ENCODE data around the gene NPC1.
"Not testable (repeated sequence)": the region's sequence is repeated elsewhere in the genome, so short reads cannot be mapped to it uniquely, and the experiment has no call there.

Gene NPC1

DNA sequence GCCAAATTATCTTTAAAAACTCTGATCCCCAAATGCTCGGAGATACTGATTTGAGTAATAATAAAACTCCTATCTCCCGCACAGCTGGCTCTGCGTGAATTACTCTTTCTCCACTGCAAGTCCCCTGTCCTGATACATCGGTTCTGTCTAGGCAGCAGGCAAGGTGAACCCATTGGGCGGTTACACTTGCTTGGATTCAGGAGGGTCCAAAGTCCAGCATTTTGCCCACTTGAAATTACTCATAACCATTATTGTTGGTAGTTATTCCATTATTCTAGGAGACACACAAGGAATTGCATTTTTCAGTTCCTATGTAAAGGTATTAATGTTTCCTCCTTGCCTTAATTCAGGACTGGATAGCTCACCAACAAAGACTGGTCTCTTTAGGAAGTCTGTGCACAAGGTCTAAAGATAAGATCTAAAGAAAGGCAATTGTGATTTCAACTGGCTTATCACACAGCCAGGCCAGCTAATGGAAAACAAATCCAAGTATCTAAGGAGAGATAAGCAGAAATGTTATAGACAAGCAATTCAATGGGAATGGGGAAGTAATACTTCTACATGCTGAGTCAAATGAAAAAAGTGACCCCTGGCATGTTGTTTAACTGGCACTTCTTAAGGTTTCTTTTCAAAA, 23.2 kb upstream of the NPC1 start:
- no peak for DNase-seq (ENCODE audit: low read depth)

DNA sequence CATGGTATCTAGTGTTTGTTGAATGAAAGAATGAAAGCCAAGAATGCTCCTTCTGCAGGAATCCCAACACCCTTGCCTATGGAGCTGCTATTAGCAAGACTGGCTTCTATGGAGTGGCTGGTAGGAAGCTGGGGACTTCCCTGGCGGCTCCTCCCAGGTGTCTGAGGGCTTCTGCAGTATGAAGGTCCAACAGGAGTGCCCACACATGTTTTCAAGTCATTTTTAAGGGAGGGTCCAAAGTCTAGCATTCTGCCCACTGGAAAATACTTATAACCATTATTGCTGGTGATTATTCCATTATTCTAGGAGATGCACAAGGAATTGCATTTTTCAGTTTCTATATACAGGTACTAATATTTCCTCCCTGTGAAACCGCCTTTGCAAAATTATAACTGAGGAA, 21.9 kb upstream of the NPC1 start:
- no peak for DNase-seq (ENCODE audit: low read depth)

DNA sequence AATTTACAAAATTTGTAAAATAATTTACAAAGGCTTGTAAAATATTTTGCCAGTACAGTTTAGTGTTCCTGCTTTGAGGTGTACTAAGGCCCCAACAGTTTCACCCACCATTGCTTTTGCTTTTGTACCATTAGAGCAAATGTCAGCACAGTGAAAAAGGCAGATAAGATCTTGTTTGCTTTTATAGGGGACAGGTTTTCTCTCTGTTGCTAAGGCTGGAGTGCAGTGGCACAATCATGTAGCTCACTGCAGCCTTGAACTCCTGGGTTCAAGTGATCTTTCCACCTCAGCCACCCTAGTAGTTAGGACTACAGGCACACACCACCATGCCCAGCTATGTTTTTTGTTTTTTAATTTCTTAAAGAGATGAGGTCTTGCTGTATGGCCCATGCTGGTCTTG, 19.6 kb upstream of the NPC1 start:
- no peak for DNase-seq (ENCODE audit: low read depth)

DNA sequence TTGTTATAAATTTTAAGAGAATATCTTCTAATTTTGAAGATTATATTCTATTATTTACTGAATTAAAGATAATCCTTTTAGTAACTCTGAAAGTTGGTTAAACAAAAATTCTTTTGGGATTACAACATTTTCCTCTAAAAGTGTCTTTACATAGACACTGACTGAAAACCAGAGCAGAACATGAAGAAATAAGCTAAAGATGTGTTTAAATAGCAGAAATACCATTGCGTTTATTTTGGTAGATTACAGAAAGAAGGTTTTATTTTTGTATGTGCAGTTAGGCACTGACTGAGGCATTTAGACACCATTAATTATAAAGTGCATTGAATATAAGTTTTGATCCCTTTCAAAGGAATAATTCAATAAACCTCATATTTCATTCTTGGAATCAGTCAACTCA, 13.5 kb upstream of the NPC1 start:
- no peak for DNase-seq (ENCODE audit: low read depth)

DNA sequence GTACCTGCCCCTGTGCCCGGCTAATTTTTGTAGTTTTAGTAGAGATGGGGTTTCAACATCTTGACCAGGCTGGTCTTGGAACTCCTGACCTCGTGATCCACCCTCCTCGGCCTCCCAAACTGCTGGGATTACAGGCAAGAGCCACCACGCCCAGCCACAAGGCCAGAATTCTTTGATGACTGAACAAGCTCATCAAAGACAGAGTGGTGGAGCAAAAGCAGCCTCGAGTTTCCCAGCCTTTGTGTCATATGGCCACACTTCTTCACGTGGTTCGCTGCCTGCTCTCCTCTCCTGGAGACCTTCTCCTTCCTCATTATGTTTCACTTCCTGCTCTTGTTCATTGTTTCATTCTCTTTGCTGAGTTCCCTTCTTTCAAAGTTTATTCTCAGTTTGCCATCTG, 9.9 kb upstream of the NPC1 start:
- DNase-seq (ENCODE audit: low read depth), result no peak

DNA sequence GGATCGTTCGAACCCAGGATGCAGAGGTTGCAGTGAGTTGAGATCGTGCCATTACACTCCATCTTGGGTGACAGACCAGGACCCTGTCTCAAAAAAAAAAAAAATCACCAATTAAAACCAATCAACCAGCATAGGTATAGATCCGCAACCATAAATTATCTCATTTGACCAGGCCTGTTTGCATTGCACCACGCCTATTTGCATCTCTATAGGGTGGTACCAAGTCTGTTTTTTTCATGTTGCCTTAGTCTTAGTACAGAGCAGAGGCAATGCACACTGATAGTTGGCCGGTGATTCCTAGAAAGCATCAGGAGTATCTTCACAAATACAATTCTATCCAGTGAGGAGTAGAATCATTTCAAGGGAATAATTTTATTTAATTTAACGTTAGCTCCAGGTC, 9.3 kb upstream of the NPC1 start:
- no peak for DNase-seq (ENCODE audit: low read depth)

DNA sequence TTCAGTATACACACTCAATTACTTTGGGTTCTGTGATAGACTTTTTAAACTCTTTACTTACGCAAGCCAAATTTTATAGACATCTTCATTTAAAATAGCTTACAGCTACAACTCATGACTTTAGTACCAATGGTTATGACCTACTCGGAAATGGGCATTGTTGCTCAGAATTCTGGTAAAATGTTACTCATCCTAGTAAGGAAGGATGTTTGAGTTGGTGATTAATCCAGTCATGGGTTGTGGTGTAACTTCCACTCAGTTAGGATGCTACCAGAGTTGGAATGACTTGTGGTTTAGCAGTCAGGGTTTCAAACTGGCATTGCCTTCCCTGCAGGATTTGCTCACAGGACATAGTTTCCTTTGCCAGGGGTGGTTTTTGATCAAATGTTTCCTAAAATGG, 7.4 kb upstream of the NPC1 start:
- DNase-seq (ENCODE audit: low read depth), result peak; percentile 97

DNA sequence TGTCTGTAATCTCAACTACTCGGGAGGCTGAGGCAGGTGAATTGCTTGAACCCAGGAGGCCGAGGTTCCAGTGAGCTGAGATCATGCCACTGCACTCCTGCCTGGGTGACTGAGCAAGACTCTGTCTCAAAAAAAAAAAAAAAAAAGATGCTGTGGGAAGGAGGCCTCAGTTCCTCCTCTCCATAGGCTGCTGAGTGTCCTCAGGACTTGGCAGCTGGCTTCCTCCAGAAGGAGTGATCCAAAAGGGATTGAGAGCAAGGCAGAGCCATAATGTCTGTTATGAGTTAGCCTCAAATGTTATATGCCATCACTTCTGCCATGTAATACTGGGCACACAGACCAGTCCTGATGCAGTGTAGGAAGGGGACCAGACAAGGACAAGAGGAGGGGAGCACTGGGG, 6.6 kb upstream of the NPC1 start:
- DNase-seq (ENCODE audit: low read depth), result no peak

DNA sequence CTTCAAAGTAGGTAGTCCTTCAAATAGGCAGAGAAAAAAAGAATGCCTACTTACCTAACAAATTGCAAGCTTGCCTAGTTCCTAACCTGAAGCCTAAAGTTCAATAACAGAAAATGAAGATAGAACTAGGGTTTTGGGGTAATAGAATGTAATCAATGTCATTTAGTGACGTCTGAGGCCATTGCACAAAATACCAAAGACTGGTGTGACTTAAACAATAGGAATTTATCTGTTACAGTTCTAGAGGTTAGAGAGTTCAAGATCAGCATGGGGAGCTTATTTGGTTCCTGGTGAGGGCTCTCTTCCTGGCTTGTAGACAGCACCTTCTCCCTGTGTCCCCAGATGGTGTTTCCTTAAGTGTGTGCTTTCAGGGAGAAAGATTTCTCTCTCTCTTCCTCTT, 4.7 kb upstream of the NPC1 start:
- peak; percentile 81 for DNase-seq (ENCODE audit: low read depth)

DNA sequence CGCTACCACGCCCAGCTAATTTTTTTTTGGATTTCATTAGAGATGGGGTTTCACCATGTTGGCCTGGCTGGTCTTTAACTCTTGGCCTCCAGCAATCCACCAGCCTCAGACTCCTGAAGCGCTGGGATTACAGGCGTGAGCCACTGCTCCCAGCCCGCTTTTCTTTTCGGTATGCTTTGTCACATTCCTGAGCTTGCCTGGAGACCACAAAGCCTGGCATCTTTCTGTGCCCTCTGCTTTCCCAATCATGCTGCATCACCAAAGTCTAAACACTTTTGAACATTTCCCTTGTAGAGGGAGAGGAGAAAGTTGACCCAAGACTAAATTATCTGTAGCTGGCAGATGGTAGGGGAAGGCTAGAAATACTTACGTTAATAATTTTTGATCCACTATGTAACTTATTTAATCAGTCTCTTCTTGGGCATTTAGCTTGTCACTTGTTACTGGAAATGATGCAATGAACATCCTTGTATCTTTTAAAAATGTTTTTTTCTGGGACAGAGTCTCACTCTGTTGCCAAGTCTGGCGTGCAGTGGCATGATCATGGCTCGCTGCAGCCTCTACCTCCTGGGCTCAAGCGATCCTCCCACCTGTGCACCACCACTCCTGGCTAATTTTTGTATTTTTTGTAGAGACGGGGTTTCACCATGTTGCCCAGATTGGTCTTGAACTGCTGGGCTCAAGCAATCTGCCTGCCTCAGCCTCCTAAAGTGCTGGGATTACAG, 2.7 kb upstream of the NPC1 start:
- peak; percentile 49 for DNase-seq (ENCODE audit: low read depth)

DNA sequence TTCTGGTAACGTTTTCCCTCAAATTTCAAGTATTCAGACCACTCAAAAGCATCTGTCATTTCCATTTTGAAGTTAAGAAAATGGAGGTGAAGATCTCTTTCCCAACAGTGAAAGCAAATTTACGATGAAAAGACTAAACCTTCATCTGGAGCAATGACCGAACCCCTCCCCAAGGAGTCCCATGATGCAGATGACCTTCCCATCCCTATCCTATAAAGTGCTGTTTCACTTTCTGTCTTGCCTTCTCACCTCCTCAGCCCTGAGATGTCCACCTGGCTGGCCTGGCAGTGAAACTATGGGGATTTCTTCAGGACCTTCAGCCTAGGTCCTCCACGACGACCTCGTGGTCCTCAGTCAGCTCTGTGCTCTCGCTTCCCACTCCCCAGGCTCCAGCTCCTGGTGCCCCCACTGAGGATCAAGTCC, 925 bp upstream of the NPC1 start:
- DNase-seq (ENCODE audit: low read depth), result no peak

DNA sequence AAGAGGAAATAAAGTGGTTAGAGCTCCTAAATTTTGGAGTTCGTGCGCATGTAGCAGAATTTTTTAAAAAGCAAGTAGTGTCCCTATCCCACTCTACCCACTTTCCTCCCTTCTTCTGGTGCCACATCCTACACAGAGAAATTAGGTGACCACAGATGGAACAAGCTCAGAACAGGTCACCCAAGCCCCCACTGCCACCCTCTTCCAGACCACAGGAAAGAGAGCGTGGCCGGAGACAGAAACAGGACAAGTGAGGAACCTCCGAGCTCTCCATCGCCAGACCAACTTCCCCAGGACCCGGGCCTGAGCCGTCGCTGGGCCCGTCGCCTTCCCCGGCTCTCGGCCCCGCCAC, 433 bp downstream of the NPC1 start:
- no peak for DNase-seq (ENCODE audit: low read depth)

DNA sequence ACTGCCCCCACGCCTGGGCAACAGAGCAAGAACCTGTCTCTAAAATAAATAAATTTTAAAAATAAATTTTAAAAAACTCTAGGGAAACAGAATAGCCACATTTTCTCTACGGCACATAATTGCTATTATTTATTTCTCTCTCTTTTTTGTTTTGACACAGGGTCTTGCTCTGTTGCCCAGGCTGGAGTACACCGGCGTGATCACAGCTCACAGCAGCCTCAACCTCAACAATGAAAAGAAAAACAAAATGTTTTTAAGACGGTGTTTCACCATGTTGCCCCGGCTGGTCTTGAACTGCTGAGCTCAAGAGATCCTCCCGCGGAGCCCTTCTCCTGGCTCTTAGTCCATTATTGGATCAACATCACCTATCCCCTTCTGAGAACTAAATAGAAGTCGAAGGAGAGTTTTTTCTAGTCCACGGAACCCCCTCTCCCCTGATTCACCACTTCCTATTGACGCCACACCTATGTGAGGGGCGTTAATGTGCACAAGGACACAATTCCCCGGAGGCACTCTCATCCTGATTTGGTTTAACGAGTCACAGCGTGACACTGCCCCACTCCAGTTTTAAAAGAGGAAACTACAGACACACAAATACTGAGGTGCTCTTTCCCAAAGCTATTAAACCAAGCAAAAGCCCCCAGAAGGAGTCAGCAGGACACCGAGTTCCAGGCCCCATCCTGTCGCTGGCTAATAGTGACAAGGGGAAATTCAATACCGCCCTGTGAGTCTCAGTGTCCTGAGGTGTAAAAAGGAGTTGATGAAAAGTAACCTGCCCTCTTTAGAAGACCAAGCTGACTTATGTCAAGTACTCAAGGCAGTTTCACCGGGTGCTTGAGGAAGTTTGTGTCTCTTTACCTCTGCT, 1.1 kb downstream of the NPC1 start:
- DNase-seq (ENCODE audit: low read depth), result peak; percentile 82

DNA sequence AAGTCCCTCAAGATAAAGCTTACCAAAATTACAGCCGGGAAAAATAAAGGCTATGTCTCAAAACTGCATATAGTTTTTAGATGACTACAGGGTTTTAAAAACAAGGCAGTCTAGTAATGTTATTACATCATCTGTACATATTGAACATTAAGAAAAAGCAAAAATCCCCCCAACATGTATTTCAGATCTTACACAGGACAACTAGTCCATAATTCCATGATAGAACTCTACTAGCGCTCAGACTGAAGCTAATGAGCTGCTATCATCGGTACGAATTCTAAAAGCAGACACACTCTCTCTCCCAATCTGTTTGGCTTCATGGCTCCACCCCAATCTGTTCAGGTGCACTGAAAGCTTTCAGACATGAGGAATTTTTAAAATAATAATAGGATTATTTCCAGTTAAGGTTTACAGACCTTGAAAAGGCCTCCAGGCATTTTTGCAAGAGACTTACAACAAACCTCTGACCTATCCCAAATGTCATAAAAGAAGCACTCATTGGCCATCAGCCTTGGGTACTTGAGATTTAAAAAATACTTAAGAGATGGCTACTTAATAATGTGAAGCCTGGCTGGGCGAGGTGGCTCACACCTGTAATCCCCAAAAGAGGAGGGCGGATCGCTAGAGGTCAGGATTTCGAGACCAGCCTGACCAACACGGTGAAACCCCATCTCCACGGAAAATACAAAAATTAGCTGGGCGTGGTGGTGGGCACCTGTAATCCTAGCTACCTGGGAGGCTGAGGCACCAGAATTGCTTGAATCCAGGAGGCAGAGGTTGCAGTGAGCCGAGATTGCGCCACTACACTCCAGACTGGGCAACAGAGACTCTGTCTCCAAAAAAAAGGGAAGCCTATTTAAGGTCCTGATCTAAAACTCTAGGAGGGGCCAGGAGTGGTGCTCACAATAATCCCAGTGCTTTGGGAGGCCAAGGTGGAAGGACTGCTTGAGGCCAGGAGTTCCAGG, 2.0 kb downstream of the NPC1 start:
- DNase-seq (ENCODE audit: low read depth), result no peak

DNA sequence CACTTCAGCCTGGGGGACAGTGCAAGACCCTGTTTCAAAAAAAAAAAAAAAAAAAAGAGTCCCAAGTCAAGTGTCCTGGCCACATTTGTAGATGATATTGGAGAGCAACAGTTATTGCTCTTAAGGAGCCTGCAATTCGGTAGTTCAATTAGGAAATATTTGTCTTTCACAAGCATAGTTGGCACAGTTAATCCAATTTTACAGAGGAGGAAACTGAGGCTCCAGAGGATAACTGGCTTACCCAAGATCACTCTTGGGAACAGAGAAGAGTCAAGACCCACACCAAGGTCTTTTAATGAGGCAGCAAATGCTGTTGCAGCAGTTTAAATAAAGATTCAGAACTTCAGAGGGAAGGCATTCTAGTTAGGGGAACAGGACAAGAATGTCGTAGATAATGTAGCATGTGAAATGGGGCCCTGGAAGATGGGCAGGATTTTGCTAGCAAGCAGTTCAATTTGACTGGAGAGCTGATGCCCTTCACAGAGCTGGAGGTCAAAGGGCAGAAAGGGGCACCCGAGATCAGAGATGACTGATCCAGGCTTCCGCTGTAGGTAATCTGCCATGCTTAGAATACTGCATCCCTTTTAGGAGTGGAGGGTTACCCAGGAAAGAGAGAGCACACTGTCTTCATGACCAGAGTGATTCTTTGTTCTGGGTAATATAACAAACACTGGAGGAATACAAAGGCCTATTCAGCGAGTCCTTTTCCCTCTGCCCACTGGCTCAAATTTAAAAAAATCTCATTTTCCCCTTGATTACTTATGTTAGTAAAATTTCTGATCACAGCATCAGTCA, 3.0 kb downstream of the NPC1 start:
- no peak for DNase-seq (ENCODE audit: low read depth)

DNA sequence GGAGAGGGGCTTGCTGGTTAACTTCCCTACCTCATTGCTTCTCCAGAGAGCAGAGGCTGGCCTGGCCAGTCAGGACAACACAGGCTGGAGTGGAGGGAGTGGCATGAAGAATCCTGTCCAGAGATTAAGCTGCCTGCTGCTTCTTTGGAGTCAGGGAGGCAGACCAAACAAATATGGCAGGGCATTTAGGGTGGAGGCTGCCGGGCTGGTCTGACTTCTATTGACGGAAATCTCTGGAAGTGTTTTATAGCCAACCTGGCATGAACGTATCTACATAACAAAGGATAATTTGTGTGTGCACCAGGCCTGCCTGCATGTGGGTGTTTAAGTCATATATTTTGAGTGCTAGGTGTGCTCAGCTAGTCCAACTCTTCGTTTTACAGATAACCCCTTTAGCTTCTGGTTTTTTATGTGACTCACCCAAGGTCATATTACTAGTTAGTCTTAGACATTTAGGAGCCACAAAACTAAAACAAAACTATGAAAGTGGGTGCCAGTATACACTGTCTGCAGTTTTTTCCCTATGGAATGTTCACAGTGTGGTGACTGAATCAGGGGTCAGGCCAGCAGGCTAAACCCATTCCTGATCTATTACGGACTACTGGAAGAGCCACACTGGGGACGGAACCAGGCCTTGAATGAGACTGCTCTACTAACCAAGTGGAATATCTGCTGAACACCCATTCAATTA, 5.5 kb downstream of the NPC1 start:
- peak; percentile 95 for DNase-seq (ENCODE audit: low read depth)

DNA sequence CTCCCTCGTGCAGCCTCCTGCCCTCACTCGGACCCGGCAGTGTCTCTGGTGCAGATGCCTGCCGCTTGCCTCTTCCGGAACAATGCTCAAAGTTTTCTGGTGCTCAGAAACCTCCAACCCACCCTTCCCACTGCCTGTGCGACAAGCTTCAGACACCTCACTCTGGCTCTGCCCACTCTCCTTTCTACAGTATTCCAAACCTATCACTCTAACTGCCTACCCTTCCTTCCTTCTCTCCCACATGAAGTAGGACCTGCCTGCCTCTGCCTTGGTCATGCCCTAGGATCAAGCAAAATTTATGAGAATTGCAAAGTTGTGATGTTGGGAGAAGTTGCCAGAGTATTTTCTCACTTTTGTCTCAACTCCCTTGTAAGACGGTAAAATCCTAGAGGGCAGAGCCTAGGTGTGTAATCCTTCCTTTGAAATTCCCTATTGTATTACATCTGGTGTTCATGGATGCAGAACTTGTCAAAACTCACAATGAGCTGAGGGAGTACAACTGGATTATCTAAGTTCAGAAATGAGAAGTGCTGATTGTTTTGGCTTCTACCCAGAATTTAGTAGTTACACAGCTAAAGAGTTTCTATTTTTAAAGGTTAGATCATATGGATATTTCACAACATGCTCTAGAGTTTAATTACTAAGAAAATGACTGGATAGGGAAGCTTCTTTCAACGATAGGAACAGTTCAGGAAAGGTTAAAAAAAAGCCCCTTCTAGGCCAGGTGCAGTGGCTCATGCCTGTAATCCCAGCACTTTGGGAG, 7.2 kb downstream of the NPC1 start:
- DNase-seq (ENCODE audit: low read depth), result no peak

DNA sequence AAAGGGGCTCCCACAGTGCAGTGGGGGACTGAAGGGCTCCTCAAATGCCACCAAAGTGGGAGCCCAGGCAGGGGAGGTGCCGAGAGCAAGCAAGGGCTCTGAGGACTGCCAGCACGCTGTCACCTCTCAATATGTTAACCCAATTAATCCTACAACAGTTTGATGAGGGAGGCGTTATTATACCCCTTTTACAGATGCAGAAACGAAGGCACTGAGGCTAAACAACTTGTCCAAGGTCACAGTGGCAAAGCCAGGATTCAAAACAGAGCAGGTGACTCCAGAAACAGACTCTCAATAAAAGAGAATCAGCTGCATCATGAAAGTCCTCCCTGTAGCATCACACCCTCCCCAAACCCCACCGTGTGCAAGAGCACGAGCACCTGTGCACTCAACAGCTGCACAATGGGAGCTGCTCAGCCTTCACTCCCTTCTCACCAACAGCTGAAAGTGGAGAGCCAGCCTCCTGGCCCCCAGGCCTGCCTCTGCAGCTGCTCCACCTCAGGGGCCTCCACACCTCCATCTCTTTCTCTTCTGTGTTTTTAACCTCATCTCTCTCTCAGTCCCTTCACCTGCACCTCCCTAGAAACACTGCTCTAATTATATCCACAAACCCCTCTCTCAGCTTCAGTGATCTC, 8.1 kb downstream of the NPC1 start:
- DNase-seq (ENCODE audit: low read depth), result no peak

DNA sequence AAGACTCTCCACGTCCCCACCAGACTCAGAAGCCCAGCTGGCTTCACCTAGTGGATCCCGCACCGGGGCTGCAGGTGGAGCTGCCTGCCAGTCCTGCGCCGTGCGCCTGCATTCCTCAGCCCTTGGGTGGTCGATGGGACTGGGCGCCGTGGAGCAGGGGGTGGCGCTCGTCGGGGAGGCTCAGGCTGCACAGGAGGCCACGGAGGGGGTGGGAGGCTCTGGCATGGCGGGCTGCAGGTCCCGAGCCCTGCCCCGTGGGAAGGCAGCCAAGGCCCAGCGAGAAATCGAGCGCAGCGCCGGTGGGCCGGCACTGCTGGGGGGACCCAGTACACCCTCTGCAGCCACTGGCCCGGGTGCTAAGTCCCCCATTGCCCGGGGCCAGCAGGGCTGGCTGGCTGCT, 8.8 kb downstream of the NPC1 start:
- not testable (repeated sequence) for DNase-seq (ENCODE audit: low read depth)
